ENCODE data around the gene PRR7.

Gene PRR7

DNA sequence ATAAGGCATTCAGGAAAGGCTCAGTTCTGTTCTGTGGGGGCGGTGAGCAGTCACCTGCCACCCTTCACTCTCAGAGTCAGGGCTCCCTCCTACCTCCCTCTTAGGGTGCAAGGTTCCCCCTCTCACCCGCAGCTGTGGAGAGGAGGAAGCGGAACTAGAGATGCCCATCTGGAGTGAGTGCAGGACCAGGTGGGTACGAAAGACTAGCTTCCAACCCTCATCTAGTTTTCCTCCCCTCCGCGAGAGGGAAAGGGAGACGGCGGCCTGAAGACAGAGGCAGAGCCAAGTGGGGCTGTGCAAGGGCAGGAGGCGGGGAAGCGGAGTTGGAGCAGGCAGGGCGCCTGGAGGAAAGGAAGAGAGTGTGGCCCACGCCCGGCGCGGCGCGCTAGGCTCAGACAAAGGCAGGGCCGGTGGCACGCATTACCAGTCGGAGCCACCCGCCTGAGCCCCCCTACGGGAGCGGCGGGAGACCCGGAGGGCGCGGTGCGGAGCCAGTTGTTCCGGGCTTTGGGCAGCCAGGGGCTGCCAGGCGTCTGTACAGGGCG is 7.3 kb downstream of the PRR7 start:
- DNase-seq: no peak

DNA sequence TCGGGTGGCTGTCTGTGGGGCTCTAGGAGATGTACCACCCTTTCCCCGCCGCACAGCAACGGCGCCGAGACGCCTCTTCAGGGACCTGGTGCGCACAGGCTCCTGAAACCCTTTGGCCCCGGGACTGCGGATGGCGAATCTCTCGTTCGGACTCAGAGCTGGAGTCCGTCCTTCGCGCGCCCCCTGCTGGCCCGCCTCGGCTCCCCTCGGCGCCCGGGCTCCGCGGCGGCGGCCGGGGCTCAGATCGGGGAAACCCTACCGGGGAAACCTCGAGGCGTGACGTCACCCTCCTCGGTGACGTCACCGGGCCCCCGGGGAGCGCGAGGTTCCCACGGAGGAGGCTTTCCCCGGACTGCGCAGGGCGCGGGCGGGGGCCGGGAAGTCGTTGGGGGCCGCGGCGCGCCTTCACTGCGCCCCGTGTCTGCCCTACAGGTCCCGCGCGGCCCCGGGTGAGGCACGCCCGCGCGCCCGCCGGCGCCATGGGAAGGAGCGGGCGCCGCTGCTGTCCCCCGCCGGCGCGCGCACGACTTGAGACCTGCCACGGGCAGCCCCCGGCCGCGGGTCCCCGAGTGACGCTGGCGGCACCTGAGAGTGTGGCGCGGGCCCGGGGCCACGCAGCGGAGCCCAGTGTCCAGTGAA is 7.9 kb downstream of the PRR7 start:
- peak; percentile 89 to 91 for DNase-seq

DNA sequence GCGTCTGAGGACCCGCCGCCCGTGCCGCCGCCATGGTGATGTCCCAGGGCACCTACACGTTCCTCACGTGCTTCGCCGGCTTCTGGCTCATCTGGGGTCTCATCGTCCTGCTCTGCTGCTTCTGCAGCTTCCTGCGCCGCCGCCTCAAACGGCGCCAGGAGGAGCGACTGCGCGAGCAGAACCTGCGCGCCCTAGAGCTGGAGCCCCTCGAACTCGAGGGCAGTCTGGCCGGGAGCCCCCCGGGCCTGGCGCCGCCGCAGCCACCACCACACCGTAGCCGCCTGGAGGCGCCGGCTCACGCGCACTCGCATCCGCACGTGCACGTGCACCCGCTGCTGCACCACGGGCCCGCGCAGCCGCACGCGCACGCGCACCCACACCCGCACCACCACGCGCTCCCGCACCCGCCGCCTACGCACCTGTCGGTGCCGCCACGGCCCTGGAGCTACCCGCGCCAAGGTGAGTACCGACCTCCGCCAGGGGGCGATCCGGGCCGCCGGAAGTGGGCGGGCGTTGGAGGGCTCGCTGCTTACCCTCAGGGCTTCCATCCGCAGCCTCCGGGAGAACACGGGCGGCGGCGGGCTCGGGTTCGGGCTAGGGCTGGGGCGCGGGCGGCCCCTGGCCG is 8.5 kb downstream of the PRR7 start:
- no peak for DNase-seq

DNA sequence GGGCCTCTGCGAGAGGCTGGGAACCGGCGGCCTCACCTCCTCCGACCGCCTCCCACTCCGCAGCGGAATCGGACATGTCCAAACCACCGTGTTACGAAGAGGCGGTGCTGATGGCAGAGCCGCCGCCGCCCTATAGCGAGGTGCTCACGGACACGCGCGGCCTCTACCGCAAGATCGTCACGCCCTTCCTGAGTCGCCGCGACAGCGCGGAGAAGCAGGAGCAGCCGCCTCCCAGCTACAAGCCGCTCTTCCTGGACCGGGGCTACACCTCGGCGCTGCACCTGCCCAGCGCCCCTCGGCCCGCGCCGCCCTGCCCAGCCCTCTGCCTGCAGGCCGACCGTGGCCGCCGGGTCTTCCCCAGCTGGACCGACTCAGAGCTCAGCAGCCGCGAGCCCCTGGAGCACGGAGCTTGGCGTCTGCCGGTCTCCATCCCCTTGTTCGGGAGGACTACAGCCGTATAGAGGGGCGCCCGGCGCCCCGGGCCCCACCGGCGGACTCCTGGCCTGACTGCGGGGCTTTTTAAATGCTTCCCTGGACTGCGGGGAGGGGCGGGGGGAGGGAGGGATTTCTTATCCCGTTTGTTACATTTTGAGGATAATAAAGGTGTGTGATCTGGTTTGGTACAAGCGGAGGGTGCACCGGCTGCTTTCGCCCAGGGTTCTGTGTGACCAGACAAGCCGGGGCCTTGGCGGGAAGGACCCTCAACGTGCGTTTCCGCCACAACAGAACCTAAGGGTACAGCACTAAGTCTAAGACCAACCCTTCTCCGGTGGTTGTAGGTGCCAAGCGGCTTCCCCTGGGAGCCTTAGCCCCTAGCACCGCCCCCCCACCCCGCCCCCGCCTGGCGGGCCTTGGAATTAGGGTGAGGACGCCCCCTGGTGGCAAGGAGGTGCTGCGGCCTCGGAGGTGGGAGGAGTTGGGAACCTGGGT is 9.3 kb downstream of the PRR7 start:
- peak; percentile 82 to 85 for DNase-seq

DNA sequence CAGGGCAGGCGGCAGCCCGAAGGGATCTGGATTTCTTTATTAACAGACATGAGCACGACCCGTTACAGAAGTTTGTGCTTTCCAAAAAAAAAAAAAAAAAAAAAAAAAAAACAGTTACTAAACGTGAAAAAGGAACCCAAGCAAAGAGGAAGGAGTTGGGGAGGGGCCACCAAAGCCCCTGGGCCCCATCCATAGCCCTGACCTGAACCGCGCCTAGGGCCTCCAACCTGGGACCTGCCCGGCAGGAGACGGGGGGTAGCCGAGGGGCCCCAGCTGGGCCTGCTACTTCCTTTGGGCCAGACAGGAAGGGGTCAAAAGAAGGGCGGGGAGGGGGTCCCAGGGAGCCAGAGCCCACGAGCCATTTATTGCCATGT is 10.0 kb downstream of the PRR7 start:
- DNase-seq: no peak

DNA sequence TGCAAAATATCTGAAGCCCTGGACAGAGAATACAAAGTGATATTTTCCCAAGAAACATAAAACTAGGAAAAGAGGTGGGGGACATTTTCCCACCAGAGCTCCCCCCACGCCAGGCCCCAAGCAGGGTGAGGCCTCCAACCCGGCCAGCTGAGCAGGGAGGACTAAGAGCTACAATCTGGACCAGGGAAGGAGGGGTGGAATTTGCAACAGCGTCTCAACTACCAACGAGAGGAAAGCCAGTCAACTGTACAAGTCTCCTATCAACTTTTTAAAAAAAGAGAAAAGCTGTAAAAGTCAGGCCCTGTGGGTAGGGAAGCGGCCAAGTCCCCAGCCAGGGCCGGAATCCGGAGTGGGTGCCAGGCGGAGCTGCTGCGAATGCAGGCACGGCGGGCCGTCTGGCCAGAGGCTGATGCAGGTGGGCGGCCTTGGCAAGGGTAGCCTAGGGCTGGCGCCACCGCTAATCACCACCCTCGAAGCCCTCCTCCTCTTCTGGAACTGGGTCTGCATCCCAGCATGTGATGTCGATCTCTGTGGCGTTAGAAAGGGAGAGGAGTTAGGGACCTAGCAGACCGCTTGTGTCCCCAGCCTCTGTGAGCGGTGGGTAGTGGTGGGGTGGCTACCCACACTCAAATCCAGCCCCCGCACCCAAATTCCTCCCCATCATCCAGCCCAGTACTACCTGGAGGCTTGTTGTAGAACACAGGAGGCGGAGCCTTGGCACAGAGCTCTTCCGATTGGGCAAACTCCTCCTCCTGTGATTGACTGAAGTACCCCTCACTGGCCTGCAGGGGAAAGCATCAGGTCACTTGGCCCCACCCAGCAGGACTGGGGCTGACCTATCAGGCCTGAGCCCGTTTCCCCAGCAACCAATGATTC is 10.6 kb downstream of the PRR7 start:
- DNase-seq: peak; percentile 95 to 96

DNA sequence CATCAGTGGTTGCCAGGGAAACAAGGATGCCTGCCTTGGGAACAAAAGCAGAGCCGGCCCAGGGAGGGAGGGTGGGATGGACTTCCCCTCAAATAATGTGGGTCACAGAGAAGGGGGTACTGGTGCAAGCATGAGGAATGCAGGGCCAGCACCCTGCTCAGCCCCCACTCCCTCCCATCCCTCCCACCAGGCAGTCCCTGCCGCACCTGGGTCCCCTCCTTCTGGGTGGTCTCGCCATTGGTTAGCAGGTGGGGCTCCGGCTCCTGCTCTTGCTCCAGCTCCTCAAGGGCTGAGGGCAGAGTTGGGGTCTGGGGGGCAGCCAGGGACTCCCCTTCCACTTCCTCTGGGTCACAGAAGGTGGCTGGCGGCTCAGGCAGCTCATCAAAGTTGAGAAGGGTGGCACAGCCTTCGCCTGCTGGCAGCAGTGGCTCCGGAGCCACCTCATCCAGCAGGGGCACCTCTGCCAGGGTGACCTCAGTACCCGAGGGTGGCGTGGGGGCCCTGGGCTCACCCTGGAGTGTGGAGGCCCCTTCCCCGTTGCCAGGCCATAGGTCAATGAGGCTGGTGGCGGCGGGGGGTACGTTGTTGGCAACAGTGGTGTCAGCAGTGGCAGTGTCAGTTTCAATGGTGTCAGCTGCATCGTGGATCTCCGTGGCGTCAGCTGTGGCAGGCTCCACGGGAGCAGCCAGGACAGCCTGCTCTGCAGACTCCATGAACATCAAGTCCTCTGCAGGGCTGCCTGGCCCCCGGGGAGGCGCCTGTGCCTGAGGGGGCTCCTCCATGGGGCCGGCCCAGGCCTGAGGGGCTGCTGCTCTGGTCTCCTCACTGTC is 11.5 kb downstream of the PRR7 start:
- DNase-seq: no peak

DNA sequence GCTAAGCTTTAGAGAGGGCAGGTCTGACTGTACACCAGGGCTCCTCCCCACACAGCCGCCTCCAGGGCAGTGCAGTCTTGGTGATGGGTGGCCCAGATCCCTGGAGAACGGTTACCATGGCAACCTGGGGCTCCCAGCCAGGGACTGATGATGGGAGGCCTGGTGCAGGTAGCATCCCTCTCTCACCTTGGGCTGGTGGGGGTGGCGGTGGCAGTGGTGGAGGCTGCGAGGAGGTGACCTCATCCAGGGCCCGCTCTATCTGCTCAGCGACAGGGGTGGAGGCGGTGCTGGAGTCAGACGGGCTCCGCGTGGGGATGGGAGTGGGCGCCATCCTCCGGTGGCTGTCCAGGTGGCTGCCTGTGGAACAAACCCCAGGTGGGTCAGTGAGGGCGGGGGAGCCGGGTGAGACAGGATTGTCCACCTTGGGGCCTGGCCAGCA is 12.3 kb downstream of the PRR7 start:
- DNase-seq: no peak

DNA sequence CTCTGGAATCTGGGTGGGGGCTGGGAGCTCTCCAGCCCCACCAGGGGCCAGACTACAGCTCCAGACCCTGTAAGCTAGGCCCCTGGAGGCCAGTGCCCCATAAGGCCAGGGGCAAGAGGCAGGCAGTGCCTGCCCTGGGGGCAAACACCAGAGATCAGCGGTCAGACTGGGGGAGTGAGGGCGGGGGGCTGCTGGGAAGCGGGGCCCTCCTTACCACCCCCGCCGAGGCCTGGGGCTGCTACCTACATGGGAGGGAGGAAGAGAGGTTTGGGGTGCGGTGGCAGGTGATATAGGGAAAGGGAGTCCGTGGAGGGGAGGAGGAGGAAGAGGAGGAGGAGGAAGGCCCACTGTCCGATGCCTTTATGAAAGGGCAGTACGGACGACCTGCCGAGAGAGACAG is 12.7 kb downstream of the PRR7 start:
- no peak for DNase-seq

DNA sequence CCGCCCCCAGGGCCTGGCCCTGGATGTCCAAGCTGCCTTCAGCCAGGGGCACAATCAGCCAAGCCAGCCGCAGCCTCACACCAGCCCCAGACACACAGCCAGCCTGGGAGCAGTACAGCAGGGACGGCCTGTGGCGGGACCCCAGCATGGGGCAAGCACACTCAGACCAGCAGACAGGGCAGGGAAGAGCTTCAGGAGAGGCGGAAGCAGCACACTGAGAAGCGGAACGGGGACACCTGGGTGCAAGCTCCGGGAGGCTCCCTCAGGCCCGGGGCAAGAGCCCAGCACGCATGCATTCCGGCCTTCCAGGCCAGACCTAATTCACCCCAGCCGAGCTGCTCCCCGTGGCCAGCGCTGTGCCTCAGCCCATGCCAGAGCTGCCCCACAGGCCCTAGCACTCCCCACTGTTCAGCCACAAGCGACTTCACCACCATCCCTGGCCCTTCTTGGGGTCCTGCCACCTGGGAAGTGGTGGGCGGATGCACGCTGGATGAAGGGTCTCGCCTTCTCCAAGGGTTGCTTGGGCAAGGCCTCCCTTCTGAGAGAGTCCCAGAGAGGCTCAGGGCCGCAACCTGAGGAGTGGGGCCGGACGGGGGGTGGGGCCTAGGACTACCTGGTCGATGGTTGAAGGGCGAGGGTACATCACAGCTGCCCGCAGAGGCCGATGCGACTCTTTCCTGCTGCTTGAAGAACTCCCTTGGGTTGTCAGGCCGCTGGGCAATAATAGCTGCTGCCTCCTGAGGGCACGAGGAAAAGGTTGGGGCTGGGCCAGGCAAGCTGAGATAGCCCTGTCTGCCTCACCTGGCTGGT is 13.4 kb downstream of the PRR7 start:
- DNase-seq: no peak

DNA sequence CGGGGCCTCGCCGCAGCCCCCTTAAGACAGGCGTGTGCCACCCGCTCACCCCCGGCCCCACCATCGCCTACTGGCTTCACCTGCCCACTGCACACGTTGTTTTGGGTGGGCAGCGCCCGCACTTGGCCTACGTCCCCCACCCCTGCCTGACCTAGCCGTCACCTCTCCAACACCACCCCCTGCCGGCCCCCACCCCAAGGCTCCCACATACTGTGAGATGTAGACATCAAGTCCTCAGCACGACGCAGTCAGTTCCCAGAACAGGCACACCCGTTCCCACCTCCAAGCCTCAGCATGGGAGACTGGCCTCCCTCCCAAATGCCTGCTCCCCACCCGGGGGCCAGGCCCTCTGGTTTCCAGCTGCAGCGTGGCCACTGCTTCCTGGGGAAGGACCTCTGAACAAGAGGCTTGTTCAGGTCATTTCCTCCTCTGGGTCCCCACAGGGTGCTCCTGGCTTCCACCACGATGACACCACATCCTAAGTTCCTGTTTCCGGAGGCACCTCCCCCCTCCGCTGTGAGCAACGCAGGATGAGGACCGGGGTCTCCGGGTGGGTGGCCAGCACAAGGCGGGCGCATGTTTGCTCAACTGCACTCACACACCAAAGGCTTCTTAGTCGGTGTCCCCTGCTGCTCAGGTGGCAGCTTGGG is 15.5 kb downstream of the PRR7 start:
- DNase-seq: peak; percentile 73 to 85

DNA sequence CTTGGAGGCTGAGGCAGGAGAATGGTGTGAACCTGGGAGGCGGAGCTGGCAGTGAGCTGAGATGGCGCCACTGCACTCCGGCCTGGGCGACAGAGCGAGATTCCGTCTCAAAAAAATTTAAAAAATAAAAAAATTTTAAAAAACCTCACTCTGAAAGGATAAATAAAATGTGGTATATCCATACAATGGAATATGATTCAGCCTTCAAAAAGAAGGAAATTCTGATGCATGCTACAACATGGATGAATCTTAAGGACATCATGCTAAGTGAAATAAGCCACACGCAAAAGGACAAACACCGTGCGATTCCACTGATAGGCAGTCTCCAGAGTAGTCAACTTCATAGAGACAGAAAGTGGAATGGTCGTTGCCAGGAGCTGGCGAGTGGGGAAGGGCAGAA is 18.4 kb downstream of the PRR7 start:
- DNase-seq: no peak

DNA sequence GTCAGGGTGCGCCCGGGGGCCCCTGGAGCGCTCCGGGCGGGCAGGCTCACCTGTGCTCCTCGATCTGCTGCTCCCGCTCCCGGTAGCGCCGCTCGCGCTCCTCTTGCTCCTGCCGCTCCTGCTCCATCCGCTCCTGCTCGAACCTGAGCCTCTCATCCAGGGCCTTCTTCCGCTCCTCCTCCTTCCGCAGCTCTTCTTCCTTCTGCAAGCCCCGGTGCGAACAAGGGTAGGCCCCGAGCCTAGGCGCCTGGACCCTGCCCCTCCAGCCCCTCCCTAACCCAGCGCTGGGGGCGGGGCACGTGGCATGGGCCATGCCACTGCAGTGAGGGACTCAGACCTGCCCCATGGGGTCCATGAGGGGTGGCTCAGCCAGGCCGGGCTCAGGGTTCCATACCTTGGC is 20.2 kb downstream of the PRR7 start:
- DNase-seq: no peak

DNA sequence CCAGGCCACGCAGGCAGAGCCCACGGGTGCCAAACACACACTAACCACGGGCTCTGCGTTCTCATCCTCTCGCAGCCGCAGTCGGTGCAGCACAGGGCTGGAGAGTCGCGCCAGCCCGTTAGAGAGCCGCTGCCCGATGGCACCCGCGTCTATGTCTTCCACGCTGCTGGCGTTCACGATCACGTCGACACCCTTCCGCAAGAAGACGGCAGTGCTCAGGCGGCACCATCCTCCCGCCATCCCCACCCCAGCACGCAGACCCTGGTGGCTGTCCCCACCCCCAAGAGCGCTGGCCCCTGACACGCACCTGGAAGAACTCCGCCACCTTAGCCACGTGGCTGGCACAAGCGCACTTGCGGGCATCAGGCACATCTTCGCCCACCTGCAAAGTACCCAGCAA is 20.8 kb downstream of the PRR7 start:
- DNase-seq: no peak

DNA sequence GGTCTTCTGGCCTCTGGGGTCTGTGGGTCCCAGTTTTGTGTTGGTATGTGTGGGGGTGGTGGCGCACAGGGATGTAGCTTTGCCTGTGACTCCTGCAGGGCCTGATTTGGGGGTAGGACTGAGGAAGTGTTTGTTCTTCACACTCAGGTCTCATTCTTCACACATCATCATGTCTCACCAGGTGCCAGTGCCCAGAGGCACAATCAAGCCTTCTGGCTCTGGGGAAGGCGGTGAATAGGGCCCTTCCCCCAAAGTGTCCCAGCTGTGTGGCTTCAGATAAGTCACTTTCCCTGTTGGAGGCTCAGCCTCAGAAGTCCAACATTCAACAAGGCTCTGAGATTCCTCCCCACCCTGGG is 21.7 kb downstream of the PRR7 start:
- DNase-seq: no peak

DNA sequence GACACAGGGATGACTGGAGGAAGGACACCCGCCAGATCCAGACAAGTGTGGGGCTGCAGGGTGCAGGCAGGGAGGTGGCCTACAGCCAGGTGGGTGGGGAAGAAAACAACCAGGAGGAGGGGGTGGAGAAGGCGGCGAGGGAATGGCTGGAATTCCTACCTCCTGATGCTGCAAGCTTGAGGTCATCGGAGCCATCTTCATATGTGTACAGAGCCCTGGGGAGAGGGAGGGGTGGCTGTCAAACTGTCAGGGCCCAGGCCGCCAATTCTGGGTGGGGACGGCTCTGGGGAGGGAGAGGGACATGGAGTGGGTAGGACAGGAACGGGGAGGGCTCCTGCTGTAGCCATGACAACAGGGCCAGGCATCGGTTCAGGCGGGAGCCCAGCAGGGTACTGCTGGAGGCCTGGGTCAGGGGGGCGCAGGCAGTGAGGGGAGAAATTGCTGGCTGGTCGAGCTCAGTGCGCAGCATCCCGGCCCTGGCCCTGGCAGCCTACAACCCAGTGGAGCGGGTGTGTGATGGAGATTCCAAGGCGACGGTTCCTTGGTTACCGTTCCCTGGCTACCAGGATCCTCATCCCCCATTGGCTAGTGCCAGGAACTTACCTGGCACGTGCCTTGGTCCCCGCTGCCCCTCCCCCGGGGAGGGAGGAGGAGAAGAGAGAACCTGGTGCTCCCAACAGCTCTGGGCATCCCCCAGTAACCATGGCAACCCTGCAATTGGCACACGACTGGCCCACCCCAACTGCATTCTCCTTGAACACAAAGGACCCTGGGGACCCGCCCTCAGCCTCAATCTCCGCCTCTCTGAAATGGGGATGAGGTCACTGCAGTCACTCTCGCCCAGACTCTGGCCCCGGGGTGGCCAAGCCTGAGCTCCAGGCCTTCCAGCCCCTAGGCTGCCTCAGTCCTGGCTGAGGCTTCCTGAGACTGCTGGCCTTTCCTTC is 22.3 kb downstream of the PRR7 start:
- no peak for DNase-seq

DNA sequence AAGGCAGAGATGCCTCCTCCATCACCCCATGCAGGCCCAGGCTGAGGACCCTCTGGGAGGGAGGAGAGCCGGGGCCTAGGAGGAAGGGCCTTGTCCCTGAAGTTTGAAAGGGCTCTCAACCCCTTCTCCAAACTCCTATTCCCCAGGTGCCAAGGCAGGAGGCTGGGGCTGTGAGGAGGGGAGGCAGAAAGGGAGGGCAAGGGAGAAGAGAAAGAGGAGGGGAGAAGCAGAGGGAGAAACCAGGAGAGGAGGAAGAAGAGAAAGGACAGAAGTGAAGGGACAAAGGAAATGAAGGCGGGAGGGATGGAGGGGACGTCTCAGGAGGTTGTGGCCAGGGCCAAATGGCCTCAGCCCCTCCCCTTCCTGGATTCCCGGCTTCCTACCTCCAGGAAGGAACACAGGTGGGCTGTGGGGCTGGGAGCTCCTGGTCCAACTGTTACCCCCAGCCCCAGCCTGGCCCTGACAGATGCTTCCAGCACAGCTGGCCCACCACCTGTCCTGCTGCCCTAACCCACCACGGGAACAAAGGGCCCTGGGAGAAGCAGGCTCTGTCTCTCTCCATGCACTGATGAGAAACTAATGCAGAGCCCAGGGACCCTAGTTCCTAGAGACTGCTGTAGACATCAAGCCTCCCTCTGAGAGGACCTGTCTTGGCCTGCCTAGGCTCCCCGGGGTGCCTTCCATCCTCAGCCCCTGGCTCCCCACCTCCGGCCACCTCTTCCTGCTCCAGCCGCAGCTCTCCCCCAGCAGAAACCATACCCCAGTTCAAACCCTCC is 23.3 kb downstream of the PRR7 start:
- DNase-seq: no peak
